PC-3 (cell line): ENCODE measurements around the gene FAM50B. TPM values are rescaled to one million over a fixed set of nuclear protein-coding genes. Genes with fewer than 3 reads are reported as not detected.

Experiments
- ATAC-seq: fragments of 200-7000 bp; cut with Tn5 transposase; 2 replicates; pipeline ENCODE4 v1.9.1; 2020; ENCODE audit warnings: mild to moderate bottlenecking, moderate library complexity
- BruUV-seq: library from RNA; stranded (reverse); fragments of 400-500 nt; replicated peaks from 2 replicates; lab custom pipeline; 2021; lab: Mats Ljungman, UMichigan
- CTCF ChIA-PET: fragments of 300-600 bp; sonication (Branson Sonifier 250); formaldehyde crosslinking; loops from one replicate; lab custom pipeline; 2022; ENCODE audit warnings: antibody characterized with exemption; lab: Charles Lee
- POLR2A ChIA-PET: fragments of 300-600 bp; sonication (Branson Sonifier 250); formaldehyde crosslinking; loops from one replicate; lab custom pipeline; 2022; ENCODE audit warnings: antibody characterized with exemption; ENCODE audit not compliant: unreplicated experiment; lab: Charles Lee
- DNase-seq: peaks from one replicate; pipeline ENCODE4 v3.0.0-alpha.2; 2015
- H2AFZ ChIP-seq: fragments of 300-600 bp; sonication (generic); 2 replicates; pipeline ENCODE4 v1.6.0; 2016; ENCODE audit warnings: antibody characterized with exemption, low read length
- H3F3A ChIP-seq: fragments of 300-600 bp; sonication (generic); one replicate; pipeline ENCODE4 v1.6.0; 2017; ENCODE audit warnings: antibody characterized with exemption, low read length, control low read depth, mild to moderate bottlenecking; ENCODE audit not compliant: unreplicated experiment
- H3K27ac ChIP-seq: fragments of 300-600 bp; sonication (generic); 2 replicates; pipeline ENCODE4 v1.5.1; 2016; ENCODE audit warnings: mild to moderate bottlenecking, low read length
- H3K27me3 ChIP-seq: fragments of 300-600 bp; sonication (generic); 2 replicates; pipeline ENCODE4 v1.6.1; 2016; ENCODE audit warnings: low read length, mixed read lengths
- H3K36me3 ChIP-seq: fragments of 300-600 bp; sonication (generic); 2 replicates; pipeline ENCODE4 v1.6.1; 2016; ENCODE audit warnings: low read depth, mixed run types, low read length, mixed read lengths
- H3K4me1 ChIP-seq: fragments of 300-600 bp; sonication (generic); 2 replicates; pipeline ENCODE4 v1.5.1; 2016; ENCODE audit warnings: low read length; ENCODE audit not compliant: insufficient read depth
- H3K4me2 ChIP-seq: fragments of 300-600 bp; sonication (generic); 2 replicates; pipeline ENCODE4 v1.6.0; 2016; ENCODE audit warnings: low read length
- H3K4me3 ChIP-seq: fragments of 300-600 bp; sonication (generic); 2 replicates; pipeline ENCODE4 v1.5.1; 2016; ENCODE audit warnings: mild to moderate bottlenecking, low read length, mixed read lengths
- H3K79me2 ChIP-seq: fragments of 300-600 bp; sonication (generic); 2 replicates; pipeline ENCODE4 v1.6.1; 2017; ENCODE audit warnings: low read length, mixed read lengths
- H3K9ac ChIP-seq: fragments of 300-600 bp; sonication (generic); 2 replicates; pipeline ENCODE4 v1.6.0; 2016; ENCODE audit warnings: mild to moderate bottlenecking, low read length
- H3K9me2 ChIP-seq: fragments of 300-600 bp; sonication (generic); replicated peaks from 2 replicates; pipeline ENCODE4 v1.6.1; 2016; ENCODE audit warnings: mixed run types, low read length, mixed read lengths
- H3K9me3 ChIP-seq: fragments of 300-600 bp; sonication (generic); 2 replicates; pipeline ENCODE4 v1.6.1; 2016; ENCODE audit warnings: low read length, mixed read lengths
- H4K20me1 ChIP-seq: fragments of 300-600 bp; sonication (generic); 2 replicates; pipeline ENCODE4 v1.6.1; 2016; ENCODE audit warnings: low read length, mixed read lengths
- CTCF ChIP-seq: fragments of 300-600 bp; sonication (generic); conservative IDR thresholded peaks from 2 replicates; pipeline ENCODE4 v1.5.1; 2017; ENCODE audit warnings: antibody characterized with exemption, low read depth, mild to moderate bottlenecking, low read length
- EZH2 ChIP-seq: fragments of 300-600 bp; sonication (generic); IDR thresholded peaks from one replicate; pipeline ENCODE4 v1.6.1; 2017; ENCODE audit warnings: antibody characterized with exemption, mild to moderate bottlenecking, low read length; ENCODE audit not compliant: unreplicated experiment
- EZH2phosphoT487 ChIP-seq: fragments of 300-600 bp; sonication (generic); IDR thresholded peaks from 2 replicates; pipeline ENCODE4 v1.6.1; 2018; ENCODE audit warnings: mild to moderate bottlenecking, antibody characterized with exemption, low read length, borderline replicate concordance
- intact Hi-C: fragments of 100-400 bp; cut with micrococcal nuclease; formaldehyde crosslinking; loops from 2 replicates; pipeline ENCODE4 v1.9.0; 2023
- total RNA-seq: library from RNA; depleted of rRNA; stranded (reverse); fragments of >200 nt; gene quantifications from 2 replicates; pipeline ENCODE4 v1.2.3, GENCODE V29; 2014

FAM50B gene
- total RNA-seq, 1 experiment from 2014 or later = 8.3 TPM

DNA sequence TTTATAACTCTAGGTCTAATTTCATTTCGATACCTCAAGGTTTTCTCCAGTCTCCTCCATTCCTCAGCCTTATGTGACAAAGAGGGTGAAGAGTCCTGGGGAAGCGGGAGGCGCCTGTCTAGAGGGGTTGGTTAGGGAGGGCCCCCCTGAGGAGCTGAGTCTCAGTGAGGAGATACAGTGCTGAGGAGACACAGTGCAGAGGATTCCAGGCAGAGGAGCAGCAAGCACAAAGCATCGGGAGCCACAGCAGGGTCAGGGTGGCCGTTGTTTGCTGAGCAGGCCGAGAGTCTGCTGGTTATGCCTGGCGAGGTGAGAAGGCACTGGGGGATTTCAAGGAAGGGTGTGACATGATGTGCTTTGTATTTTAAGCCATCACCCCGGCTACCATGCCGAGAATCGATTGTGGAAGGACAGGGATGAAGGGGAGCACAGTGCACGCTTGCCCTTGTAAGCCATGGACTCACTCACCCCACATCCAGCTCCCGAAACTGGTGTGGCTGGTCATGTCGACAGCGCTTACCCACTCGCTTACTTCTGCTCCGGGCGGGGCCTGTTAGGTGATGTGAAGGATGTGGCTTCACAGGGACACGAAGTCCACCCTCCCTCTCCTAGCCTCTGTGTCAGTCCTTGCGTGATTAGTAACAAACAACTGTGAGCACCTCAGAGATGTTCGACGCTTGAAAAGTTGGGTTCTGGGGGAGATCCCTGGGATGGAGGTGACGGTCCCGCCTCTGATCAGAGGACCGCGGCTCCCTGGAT is 30.2 kb downstream of the FAM50B start:
- DNase-seq = no peak
- no peak for ATAC-seq
- POLR2A ChIA-PET = no interaction called here
- H3K4me3 ChIP-seq = no peak overlapping the region
- H4K20me1 ChIP-seq = no peaks in the 10 kb centered on the region
- no peak overlapping the region for H3K4me2 ChIP-seq
- no peaks in the 10 kb centered on the region for H3K79me2 ChIP-seq
- BruUV-seq = no TSS peak
- H2AFZ ChIP-seq = no peak overlapping the region
- intact Hi-C loops = no loop called here
- no peak overlapping the region for H3K27ac ChIP-seq
- CTCF ChIA-PET = no interaction called here
- no peaks in the 10 kb centered on the region for H3K9me2 ChIP-seq
- H3K9me3 ChIP-seq = no peaks in the 10 kb centered on the region
- no peaks in the 10 kb centered on the region for H3K36me3 ChIP-seq
- TF ChIP-seq CTCF = no peak
- no peak for TF ChIP-seq EZH2phosphoT487
- TF ChIP-seq EZH2 = no peak
- no peaks in the 10 kb centered on the region for H3F3A ChIP-seq
- peaks cover 11% of the 10 kb centered on the region for H3K4me1 ChIP-seq
- no peaks in the 10 kb centered on the region for H3K27me3 ChIP-seq
- H3K9ac ChIP-seq = no peak overlapping the region

GRCh38 chr6:3881711-3882421 is 32.7 kb downstream of the FAM50B start:
- Histone ChIP-seq H3K9me3 (no peaks in the 10 kb centered on the region), H3K9me2 (no peaks in the 10 kb centered on the region), H3K4me2 (no peak overlapping the region), H4K20me1 (no peaks in the 10 kb centered on the region), H3K4me1 (peaks cover 21% of the 10 kb centered on the region), H3K27ac (no peak overlapping the region), H3K9ac (no peak overlapping the region), H3K27me3 (no peaks in the 10 kb centered on the region), H3K36me3 (no peaks in the 10 kb centered on the region), H3F3A (no peaks in the 10 kb centered on the region), H3K79me2 (no peaks in the 10 kb centered on the region), H3K4me3 (no peak overlapping the region), H2AFZ (no peak overlapping the region)
- ChIA-PET CTCF (no interaction called here), POLR2A (no interaction called here)
- no TSS peak for BruUV-seq
- no peak for DNase-seq
- TF ChIP-seq EZH2 (no peak), CTCF (no peak), EZH2phosphoT487 (no peak)
- no peak for ATAC-seq
- intact Hi-C loops = no loop called here

- CTCF ChIA-PET = no interaction called here
- no peaks in the 10 kb centered on the region for H3K79me2 ChIP-seq
- DNase-seq (no peak), ATAC-seq (no peak)
- no peak overlapping the region for H2AFZ ChIP-seq
- no peaks in the 10 kb centered on the region for H4K20me1 ChIP-seq
- no peaks in the 10 kb centered on the region for H3K27me3 ChIP-seq
- H3K27ac ChIP-seq = no peak overlapping the region
- peaks cover 26% of the 10 kb centered on the region for H3K4me1 ChIP-seq
- no peaks in the 10 kb centered on the region for H3K9me3 ChIP-seq
- no peaks in the 10 kb centered on the region for H3F3A ChIP-seq
- H3K36me3 ChIP-seq = no peaks in the 10 kb centered on the region
- H3K4me2 ChIP-seq = no peak overlapping the region
- intact Hi-C loops = no loop called here
- no TSS peak for BruUV-seq
- no peak overlapping the region for H3K4me3 ChIP-seq
- no peak overlapping the region for H3K9ac ChIP-seq
- H3K9me2 ChIP-seq = no peaks in the 10 kb centered on the region
- TF ChIP-seq CTCF (no peak), EZH2phosphoT487 (no peak), EZH2 (no peak)
- POLR2A ChIA-PET = no interaction called here
Observed at GRCh38 chr6:3882431-3882830, 33.3 kb downstream of the FAM50B start.
